Panc1 (cell line): ENCODE measurements around the gene SLC4A11. TPM values are rescaled to one million over a fixed set of nuclear protein-coding genes. Genes with fewer than 3 reads are reported as not detected.

Experiments used
- ATAC-seq: fragments of 200-7000 bp; cut with Tn5 transposase; 2 replicates; pipeline ENCODE4 v1.9.1; 2020; ENCODE audit warnings: mild to moderate bottlenecking, moderate library complexity
- BruUV-seq: library from RNA; stranded (reverse); fragments of 400-500 nt; replicated peaks from 2 replicates; lab custom pipeline; 2021; lab: Mats Ljungman, UMichigan
- CTCF ChIA-PET: fragments of 300-600 bp; sonication (Branson Sonifier 250); formaldehyde crosslinking; loops from one replicate; lab custom pipeline; 2022; ENCODE audit warnings: antibody characterized with exemption; lab: Charles Lee
- POLR2A ChIA-PET: fragments of 300-600 bp; sonication (Branson Sonifier 250); formaldehyde crosslinking; loops from one replicate; lab custom pipeline; 2022; ENCODE audit warnings: antibody characterized with exemption; lab: Charles Lee
- DNase-seq: peaks from one replicate; pipeline ENCODE4 v3.0.0-alpha.2; 2010; ENCODE audit warnings: low read depth, low spot score
- H3K27ac ChIP-seq: 2 replicates; pipeline ENCODE4 v1.5.1; 2011; ENCODE audit warnings: mild to moderate bottlenecking, low read length, inconsistent platforms
- H3K27me3 ChIP-seq: fragments of 200-500 bp; sonication (Bioruptor generic); 2 replicates; pipeline ENCODE4 v1.6.0; 2014; ENCODE audit warnings: low read length, inconsistent platforms; ENCODE audit not compliant: control insufficient read depth, insufficient read depth
- H3K36me3 ChIP-seq: fragments of 200-500 bp; sonication (Bioruptor generic); 2 replicates; pipeline ENCODE4 v1.5.1; 2014; ENCODE audit warnings: inconsistent platforms, mild to moderate bottlenecking, low read length, moderate library complexity; ENCODE audit not compliant: control insufficient read depth, insufficient read depth
- H3K4me1 ChIP-seq: 2 replicates; pipeline ENCODE4 v1.5.1; 2011; ENCODE audit warnings: inconsistent platforms, mild to moderate bottlenecking, low read length, moderate library complexity; ENCODE audit not compliant: control insufficient read depth, insufficient read depth
- H3K4me3 ChIP-seq, 2 experiments: 2 replicates each; pipeline ENCODE4 v1.5.1; 2011 to 2012; ENCODE audit warnings: low read depth in 2 of 2, low read length in 2 of 2, mild to moderate bottlenecking in 2 of 2, inconsistent platforms in 1 of 2, moderate library complexity in 1 of 2
- H3K9me3 ChIP-seq: fragments of 200-500 bp; sonication (Bioruptor generic); 2 replicates; pipeline ENCODE4 v1.5.1; 2014; ENCODE audit warnings: low read depth, mild to moderate bottlenecking, inconsistent platforms, low read length, moderate library complexity; ENCODE audit not compliant: control insufficient read depth, insufficient read depth
- POLR2AphosphoS5 ChIP-seq: IDR thresholded peaks from 2 replicates; pipeline ENCODE4 v1.6.1; 2012; ENCODE audit warnings: mild to moderate bottlenecking, low read depth, low read length, moderate library complexity
- REST ChIP-seq, 2 experiments: IDR thresholded peaks; 2 replicates each; pipeline ENCODE4 v1.6.1; 2011 to 2012; ENCODE audit warnings: low read depth in 2 of 2, control low read depth in 1 of 2, low read length in 1 of 2, mild to moderate bottlenecking in 1 of 2, moderate library complexity in 1 of 2; ENCODE audit not compliant: insufficient read depth in 1 of 2
- SIN3A ChIP-seq: IDR thresholded peaks from 2 replicates; pipeline ENCODE4 v1.6.1; 2012; ENCODE audit warnings: low read depth, mild to moderate bottlenecking, low read length, moderate library complexity, borderline replicate concordance; ENCODE audit not compliant: insufficient read depth
- TCF7L2 ChIP-seq: IDR thresholded peaks from 2 replicates; pipeline ENCODE4 v1.6.1; 2011; ENCODE audit warnings: mild to moderate bottlenecking, low read depth, low read length, inconsistent platforms
- in situ Hi-C: cut with HindIII; loops from 2 replicates; pipeline ENCODE4 v1.10.0; 2016; ENCODE audit warnings: low sequenced_read_pairs, low pct_unique_long_range_greater_than_20kb
- intact Hi-C: fragments of 100-400 bp; cut with micrococcal nuclease; formaldehyde crosslinking; loops from one replicate; pipeline ENCODE4 v1.10.0; 2022; ENCODE audit not compliant: unreplicated experiment
- total RNA-seq: library from RNA; stranded (reverse); gene quantifications from one replicate; pipeline ENCODE4 v1.2.1, GENCODE V29; 2021; ENCODE audit not compliant: unreplicated experiment
- TF ChIP-seq, protein P1 (sequence below): fragments of 450-650 bp; IDR thresholded peaks from 2 replicates; pipeline ENCODE4 v1.5.1; 2017; ENCODE audit warnings: mild to moderate bottlenecking

SLC4A11 gene
- total RNA-seq, 1 experiment from 2014 or later: 144 TPM

GRCh38 chr20:3233131-3233990 is 5.6 kb downstream of the SLC4A11 start:
- in situ Hi-C loops: no loop called here
- POLR2A ChIA-PET: no interaction called here
- no peak for DNase-seq
- Histone ChIP-seq H3K9me3 (no peaks in the 10 kb centered on the region), H3K4me1 (peaks cover 26% of the 10 kb centered on the region), H3K4me3 (no peak overlapping the region), H3K36me3 (no peaks in the 10 kb centered on the region), H3K27ac (no peak overlapping the region), H3K27me3 (no peaks in the 10 kb centered on the region)
- no peak for ATAC-seq
- intact Hi-C loops: no loop called here
- CTCF ChIA-PET: interaction anchor here (0.5 kb wide), 1 partner anchor 15 kb away, joined by 7 read pairs; no protein-coding TSS in a partner anchor
- no TSS peak for BruUV-seq
- TF ChIP-seq SIN3A (no peak), REST (IDR thresholded peaks at IDR 0.05; ENCODE audit: insufficient read depth in 1 of 2, low read depth in 2 of 2, low read length in 1 of 2) (no peak), POLR2AphosphoS5 (no peak), TCF7L2 (no peak)
- TF ChIP-seq, protein P1, sequence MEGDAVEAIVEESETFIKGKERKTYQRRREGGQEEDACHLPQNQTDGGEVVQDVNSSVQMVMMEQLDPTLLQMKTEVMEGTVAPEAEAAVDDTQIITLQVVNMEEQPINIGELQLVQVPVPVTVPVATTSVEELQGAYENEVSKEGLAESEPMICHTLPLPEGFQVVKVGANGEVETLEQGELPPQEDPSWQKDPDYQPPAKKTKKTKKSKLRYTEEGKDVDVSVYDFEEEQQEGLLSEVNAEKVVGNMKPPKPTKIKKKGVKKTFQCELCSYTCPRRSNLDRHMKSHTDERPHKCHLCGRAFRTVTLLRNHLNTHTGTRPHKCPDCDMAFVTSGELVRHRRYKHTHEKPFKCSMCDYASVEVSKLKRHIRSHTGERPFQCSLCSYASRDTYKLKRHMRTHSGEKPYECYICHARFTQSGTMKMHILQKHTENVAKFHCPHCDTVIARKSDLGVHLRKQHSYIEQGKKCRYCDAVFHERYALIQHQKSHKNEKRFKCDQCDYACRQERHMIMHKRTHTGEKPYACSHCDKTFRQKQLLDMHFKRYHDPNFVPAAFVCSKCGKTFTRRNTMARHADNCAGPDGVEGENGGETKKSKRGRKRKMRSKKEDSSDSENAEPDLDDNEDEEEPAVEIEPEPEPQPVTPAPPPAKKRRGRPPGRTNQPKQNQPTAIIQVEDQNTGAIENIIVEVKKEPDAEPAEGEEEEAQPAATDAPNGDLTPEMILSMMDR: no peak

DNA sequence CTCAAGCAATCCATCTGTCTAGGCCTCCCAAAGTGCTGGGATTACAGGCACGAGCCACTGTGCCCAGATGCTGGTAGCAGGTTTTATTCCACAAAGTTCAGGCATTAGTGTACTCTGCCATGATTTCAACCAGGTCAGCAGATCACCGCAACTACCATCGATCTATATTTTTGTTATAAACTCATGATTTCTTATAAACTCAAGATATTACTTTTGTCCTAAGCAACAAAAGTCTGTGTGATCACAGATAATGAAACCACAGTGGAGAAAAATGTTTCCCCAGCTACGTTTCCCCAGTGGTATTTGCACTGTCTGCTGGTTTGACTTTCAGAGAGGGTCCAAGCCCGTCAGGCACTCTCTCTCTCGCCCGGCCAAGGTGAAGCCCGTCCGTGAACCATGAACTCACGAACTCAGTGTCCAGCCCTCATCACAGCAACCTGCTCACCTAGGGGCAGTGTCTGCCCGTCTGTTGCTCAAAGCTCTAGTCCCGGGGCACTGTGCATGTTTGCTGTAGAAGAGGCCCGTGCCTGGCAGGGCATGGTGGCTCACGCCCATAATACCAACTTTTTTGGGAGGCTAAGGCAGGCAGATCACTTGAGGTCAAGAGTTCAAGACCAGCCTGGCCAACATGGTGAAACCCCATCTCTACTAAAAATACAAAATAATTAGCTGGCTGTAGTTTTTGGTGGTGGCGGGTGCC is 7.0 kb downstream of the SLC4A11 start:
- no peaks in the 10 kb centered on the region for H3K9me3 ChIP-seq
- no peaks in the 10 kb centered on the region for H3K36me3 ChIP-seq
- ATAC-seq: no peak
- H3K4me1 ChIP-seq: peaks cover 20% of the 10 kb centered on the region
- POLR2A ChIA-PET: no interaction called here
- DNase-seq: no peak
- in situ Hi-C loops: no loop called here
- H3K27me3 ChIP-seq: no peaks in the 10 kb centered on the region
- TF ChIP-seq TCF7L2: no peak
- no peak for TF ChIP-seq POLR2AphosphoS5
- TF ChIP-seq, protein P1: no peak
- no peak for TF ChIP-seq REST (IDR thresholded peaks at IDR 0.05; ENCODE audit: insufficient read depth in 1 of 2, low read depth in 2 of 2, low read length in 1 of 2)
- TF ChIP-seq SIN3A: no peak
- BruUV-seq: no TSS peak
- no peak overlapping the region for H3K4me3 ChIP-seq
- no peak overlapping the region for H3K27ac ChIP-seq
- intact Hi-C loops: no loop called here
- CTCF ChIA-PET: no interaction called here
